HL-60 (cell line): ENCODE results near the gene AURKA.

Experiments used
- GABPA ChIP-seq: IDR thresholded peaks from 2 replicates; pipeline ENCODE4 v1.6.1; 2012; ENCODE audit warnings: low read depth
- POLR2AphosphoS5 ChIP-seq: IDR thresholded peaks from 2 replicates; pipeline ENCODE4 v1.6.1; 2012; ENCODE audit warnings: low read depth
- REST ChIP-seq: IDR thresholded peaks from 2 replicates; pipeline ENCODE4 v1.6.1; 2012; ENCODE audit warnings: low read depth; ENCODE audit not compliant: insufficient replicate concordance
- SPI1 ChIP-seq: IDR thresholded peaks from 2 replicates; pipeline ENCODE4 v1.6.1; 2012; ENCODE audit warnings: low read depth, mild to moderate bottlenecking, borderline replicate concordance
- TF ChIP-seq, protein P1 (sequence below): IDR thresholded peaks from one replicate; pipeline ENCODE4 v1.5.1; 2011; ENCODE audit warnings: low read length, control low read depth, inconsistent platforms; ENCODE audit not compliant: insufficient read depth

DNA sequence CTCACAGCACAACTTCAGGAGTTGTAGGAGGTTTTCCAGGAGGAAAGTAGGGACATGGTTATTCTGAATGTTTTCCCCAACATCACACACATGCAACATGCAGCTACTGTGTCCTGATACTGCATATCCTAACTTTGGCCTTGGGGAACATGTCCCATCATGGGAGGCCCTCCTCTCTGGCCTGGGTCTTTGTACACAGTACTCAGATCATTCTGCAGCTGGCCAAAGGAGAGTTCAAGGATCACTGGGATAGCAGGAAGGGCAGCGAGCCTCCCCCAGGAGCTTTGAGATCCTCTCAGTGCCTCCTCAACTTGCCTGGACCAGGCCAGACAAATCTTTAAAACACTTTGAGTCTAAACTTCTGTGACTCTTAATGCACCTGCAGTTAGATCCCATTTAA lies 32.9 kb upstream of the AURKA start:
- TF ChIP-seq POLR2AphosphoS5 (no peak), REST (no peak), GABPA (no peak), SPI1 (no peak)
- TF ChIP-seq, protein P1, sequence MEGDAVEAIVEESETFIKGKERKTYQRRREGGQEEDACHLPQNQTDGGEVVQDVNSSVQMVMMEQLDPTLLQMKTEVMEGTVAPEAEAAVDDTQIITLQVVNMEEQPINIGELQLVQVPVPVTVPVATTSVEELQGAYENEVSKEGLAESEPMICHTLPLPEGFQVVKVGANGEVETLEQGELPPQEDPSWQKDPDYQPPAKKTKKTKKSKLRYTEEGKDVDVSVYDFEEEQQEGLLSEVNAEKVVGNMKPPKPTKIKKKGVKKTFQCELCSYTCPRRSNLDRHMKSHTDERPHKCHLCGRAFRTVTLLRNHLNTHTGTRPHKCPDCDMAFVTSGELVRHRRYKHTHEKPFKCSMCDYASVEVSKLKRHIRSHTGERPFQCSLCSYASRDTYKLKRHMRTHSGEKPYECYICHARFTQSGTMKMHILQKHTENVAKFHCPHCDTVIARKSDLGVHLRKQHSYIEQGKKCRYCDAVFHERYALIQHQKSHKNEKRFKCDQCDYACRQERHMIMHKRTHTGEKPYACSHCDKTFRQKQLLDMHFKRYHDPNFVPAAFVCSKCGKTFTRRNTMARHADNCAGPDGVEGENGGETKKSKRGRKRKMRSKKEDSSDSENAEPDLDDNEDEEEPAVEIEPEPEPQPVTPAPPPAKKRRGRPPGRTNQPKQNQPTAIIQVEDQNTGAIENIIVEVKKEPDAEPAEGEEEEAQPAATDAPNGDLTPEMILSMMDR = no peak
